ENCODE data around the gene PRPSAP2.
A peak's percentile ranks its signal among the peaks of the same experiment; 100 is the strongest.

PRPSAP2 gene

DNA sequence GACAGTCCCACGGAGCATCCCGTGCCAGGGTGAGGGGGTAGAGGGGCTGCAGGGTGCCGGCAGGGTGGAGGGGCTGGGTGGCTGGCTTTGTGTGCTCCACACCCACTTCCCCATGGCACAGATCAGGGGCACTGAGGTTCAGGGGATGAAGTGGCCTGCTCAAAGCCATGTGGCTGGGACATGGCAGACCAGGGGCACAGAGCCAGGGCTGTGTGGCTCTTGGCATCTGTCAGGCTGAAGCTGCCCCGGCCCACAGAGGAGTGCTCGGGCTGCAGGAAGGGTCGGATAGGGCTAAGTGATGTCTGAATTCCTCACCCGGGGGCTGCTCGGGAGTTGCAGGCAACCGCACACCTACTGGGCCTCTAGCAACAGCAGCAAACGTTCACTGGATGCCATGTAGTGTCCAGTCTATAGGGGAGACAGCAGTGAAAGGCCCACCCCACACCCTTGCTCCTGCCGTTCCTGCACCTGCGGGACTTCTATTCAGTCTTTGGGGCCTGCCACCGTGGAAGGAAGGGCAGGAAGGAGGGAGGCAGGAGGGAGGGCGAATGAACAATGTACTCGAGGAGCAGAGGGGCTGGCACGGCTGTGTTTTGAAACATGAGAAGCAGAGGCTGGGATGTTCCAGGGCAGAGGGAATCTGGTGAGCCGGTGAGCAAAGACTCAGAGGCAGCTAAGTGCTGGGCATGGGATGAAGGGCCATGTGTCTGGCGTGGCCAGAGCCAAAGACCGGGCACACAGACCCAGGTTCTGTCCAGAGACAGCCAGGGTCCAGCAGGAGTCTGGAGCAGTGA is 109.1 kb downstream of the PRPSAP2 start:
- Histone ChIP-seq H3K9me3 (no peaks in the 10 kb centered on the region), H3K27me3 (no peaks in the 10 kb centered on the region), H3K27ac (peak overlapping the region; percentile 18; the same call in 1 of the 2 replicates), H4K20me1 (no peaks in the 10 kb centered on the region), H3K36me3 (no peaks in the 10 kb centered on the region), H3K4me1 (peaks cover 24% of the 10 kb centered on the region), H3K9ac (no peak overlapping the region), H3K4me3 (no peak overlapping the region), H3K4me2 (0 out of 2 replicates have a peak overlapping the region, but pooled peaks have one; percentile 71)
- TF ChIP-seq Cebpa-rat (IDR thresholded peaks at IDR 0.05), result no peak

DNA sequence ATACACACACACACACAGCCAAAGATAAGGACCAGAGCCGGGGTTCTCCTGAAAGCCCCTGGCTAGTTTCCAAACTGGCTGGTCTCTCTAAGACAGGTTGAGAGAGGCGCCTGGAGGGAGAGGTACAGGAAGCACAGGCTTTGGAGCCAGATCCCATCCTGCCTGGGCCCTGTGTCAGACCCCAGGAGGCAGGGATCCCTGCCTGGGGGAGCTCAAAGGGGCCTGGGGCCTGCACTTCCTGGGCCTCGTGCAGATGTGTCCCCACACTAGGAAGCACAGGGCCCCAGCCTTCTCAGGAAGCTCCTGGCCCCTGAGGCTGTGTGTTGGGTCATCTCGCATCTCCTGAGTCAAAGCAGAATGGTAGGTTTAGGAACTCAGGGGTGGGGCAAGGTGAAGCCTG is 110.0 kb downstream of the PRPSAP2 start:
- Histone ChIP-seq H4K20me1 (no peaks in the 10 kb centered on the region), H3K9me3 (no peaks in the 10 kb centered on the region), H3K36me3 (no peaks in the 10 kb centered on the region), H3K27me3 (no peaks in the 10 kb centered on the region), H3K9ac (peak overlapping the region; percentile 58), H3K4me2 (peak overlapping the region; percentile 71), H3K4me1 (peaks cover 28% of the 10 kb centered on the region), H3K4me3 (no peak overlapping the region), H3K27ac (peak overlapping the region; percentile 74)
- TF ChIP-seq Cebpa-rat (IDR thresholded peaks at IDR 0.05), result no peak

DNA sequence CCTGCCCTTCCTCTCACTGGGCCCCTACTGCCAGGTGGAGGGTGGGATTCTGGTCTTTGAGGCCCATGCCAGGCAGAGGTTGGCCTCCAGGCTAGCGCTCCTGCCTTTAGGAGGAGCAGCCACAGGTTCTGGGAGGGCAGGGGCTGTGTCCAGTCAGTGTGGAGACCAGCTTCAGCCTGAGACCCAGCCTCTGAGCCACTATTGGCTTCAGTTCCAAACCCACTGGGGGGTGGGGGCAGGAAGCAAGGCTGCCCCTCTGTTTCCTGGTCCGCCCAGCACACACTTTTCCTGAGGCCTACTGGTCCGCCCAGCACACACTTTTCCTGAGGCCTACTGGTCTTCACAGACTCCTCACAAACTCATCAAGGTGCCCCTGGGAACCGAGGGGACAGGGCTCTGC is 110.4 kb downstream of the PRPSAP2 start:
- Histone ChIP-seq H4K20me1 (no peaks in the 10 kb centered on the region), H3K4me2 (peak overlapping the region; percentile 71), H3K27me3 (no peaks in the 10 kb centered on the region), H3K9ac (peak overlapping the region; percentile 58), H3K9me3 (no peaks in the 10 kb centered on the region), H3K27ac (peak overlapping the region; percentile 74), H3K4me1 (peaks cover 29% of the 10 kb centered on the region), H3K36me3 (no peaks in the 10 kb centered on the region), H3K4me3 (no peak overlapping the region)
- no peak for TF ChIP-seq Cebpa-rat (IDR thresholded peaks at IDR 0.05)

DNA sequence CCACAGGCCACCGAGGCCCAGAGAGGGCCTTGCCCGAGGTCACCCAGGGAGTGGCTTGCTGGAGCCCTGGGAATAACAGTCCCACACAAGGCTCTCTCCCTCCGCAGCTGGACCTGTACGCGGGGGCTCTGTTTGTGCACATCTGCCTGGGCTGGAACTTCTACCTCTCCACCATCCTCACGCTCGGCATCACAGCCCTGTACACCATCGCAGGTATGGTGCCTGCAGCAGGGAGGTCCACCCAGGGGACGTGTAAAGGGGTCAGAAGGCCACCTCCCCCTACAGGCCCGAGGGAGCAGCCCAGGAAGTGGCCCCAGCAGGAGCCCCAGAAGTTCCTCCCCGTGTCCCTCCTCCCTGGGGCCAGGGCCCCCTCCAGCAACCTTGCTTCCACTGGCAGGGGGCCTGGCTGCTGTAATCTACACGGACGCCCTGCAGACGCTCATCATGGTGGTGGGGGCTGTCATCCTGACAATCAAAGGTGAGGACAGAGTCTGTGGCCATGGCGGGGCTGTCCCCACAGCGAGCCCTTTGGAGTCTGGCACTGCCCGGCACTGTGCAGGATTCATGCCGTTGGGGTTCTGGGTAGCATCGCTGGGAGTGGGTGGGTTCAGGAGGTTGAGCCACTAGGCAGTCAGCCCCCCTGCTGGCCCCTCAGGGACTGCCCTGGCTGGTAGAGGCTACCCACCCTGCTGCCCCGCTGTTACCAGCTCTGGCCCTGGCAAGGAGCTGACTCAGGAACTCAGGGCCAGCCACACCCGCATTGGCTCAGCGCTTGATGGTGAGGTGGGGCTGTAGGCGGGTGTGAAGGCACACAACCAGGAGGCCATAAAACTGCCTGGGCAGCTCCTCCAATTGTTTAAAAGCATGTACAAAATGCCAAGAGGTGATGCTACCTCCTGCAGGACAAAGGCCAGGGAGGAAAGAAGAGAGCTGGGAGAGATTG is 111.3 kb downstream of the PRPSAP2 start:
- H4K20me1 ChIP-seq, result no peaks in the 10 kb centered on the region
- H3K9ac ChIP-seq, result no peak overlapping the region
- H3K27me3 ChIP-seq, result no peaks in the 10 kb centered on the region
- H3K9me3 ChIP-seq, result no peaks in the 10 kb centered on the region
- no peak for TF ChIP-seq Cebpa-rat (IDR thresholded peaks at IDR 0.05)
- H3K4me1 ChIP-seq, result peaks cover 29% of the 10 kb centered on the region
- peak overlapping the region; percentile 74 for H3K27ac ChIP-seq
- H3K4me3 ChIP-seq, result no peak overlapping the region
- H3K4me2 ChIP-seq, result peak overlapping the region; percentile 71
- no peaks in the 10 kb centered on the region for H3K36me3 ChIP-seq

DNA sequence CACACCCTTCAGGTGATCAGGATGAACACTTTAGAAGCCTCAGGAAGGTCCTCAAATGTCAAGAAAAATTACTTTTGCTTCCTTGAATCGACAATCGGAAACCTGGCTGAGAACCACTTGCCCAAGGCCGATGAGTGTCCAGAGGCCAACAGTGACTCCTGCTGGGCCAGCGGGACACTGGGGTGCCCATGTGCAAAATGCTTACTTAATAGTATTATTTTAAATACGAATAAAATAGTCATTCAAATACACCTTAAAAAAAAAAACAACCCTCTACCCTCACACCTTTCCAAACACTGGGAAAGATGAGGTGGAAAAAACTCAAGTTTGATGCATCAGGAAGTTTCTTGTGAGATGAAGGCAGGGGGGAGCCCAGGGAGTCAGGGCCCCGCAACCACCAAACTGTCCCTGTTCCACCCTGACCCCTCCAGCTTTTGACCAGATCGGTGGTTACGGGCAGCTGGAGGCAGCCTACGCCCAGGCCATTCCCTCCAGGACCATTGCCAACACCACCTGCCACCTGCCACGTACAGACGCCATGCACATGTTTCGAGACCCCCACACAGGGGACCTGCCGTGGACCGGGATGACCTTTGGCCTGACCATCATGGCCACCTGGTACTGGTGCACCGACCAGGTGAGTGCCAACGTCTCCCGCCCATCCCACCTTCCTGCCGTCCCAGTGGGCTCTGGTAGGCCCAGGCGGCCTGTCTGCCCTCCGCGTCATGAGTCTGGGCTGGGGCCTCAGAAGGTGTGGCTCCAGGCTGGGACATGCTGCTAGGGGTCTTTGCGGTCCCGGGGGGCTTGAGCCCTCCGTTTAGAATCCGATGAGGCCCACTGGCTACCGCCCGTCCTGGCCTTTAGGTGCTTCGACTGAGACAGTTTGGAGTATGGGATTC is 112.9 kb downstream of the PRPSAP2 start:
- no peak overlapping the region for H3K27ac ChIP-seq
- H3K27me3 ChIP-seq, result no peaks in the 10 kb centered on the region
- no peak overlapping the region for H3K9ac ChIP-seq
- no peak for TF ChIP-seq Cebpa-rat (IDR thresholded peaks at IDR 0.05)
- H3K4me1 ChIP-seq, result peaks cover 29% of the 10 kb centered on the region
- no peaks in the 10 kb centered on the region for H4K20me1 ChIP-seq
- no peaks in the 10 kb centered on the region for H3K36me3 ChIP-seq
- no peaks in the 10 kb centered on the region for H3K9me3 ChIP-seq
- no peak overlapping the region for H3K4me3 ChIP-seq
- no peak overlapping the region for H3K4me2 ChIP-seq

DNA sequence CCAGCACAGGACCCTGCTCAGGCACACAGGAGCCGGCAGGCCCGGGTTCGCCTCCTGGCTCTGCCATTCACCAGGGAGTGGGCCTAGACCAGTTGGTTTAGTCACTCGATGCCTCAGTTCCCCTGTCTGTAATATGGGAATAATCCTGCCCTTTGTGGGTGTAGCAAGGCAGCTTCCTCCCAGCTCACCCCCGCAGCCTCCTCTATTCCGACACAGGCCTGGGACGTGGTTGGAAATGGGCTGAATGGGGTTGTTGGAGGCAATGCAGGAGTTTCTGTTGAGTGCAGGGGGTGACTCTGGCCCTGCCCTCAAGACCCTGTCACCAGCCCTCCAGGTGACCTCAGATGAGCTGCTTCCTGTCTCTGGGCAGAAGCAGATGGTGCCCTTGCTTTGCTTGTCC is 113.9 kb downstream of the PRPSAP2 start:
- H3K9me3 ChIP-seq, result no peaks in the 10 kb centered on the region
- TF ChIP-seq Cebpa-rat (IDR thresholded peaks at IDR 0.05), result no peak
- no peaks in the 10 kb centered on the region for H3K27me3 ChIP-seq
- H3K4me1 ChIP-seq, result peaks cover 29% of the 10 kb centered on the region
- no peak overlapping the region for H3K27ac ChIP-seq
- H3K36me3 ChIP-seq, result no peaks in the 10 kb centered on the region
- H4K20me1 ChIP-seq, result no peaks in the 10 kb centered on the region
- no peak overlapping the region for H3K4me3 ChIP-seq
- no peak overlapping the region for H3K9ac ChIP-seq
- no peak overlapping the region for H3K4me2 ChIP-seq

DNA sequence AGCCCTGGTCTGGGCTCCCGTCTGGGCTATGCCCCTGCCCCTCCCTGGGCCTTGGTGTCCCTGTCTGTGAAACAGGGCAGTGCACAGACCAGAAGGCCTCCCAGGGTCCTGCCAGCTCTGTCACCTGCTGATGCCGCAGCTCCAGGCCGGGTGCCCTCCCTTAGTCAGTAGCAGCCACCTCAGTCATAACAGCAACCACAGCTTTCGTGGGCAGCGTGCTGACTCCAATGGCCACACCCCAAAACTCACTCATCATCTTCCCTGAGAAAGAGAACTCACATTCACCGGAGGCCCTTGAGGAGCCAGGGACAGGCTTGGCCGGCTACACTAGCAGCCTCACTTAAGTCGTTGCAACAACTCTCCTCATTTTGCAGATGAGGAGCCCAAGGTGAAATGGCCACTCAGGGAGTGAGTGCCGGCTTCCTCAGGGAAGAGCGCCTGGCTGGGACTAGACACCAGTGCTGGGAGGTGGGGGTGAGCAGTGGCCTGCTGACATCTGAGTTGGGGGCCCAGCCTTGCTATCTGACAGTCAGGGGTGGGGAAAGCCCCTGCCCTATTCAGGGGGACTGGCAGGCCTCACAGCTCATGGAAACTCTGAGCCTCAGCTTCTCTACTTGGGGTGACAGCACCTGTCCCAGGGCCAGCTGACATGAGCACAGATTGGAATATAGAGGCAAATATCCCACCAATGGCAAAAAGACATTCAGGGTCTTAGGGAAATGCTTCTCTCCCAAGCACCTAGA is 116.6 kb downstream of the PRPSAP2 start:
- Histone ChIP-seq H3K4me3 (no peak overlapping the region), H3K9me3 (no peaks in the 10 kb centered on the region), H3K4me2 (no peak overlapping the region), H3K27me3 (no peaks in the 10 kb centered on the region), H4K20me1 (no peaks in the 10 kb centered on the region), H3K9ac (no peak overlapping the region), H3K36me3 (no peaks in the 10 kb centered on the region), H3K4me1 (peaks cover 6% of the 10 kb centered on the region), H3K27ac (no peak overlapping the region)
- no peak for TF ChIP-seq Cebpa-rat (IDR thresholded peaks at IDR 0.05)

DNA sequence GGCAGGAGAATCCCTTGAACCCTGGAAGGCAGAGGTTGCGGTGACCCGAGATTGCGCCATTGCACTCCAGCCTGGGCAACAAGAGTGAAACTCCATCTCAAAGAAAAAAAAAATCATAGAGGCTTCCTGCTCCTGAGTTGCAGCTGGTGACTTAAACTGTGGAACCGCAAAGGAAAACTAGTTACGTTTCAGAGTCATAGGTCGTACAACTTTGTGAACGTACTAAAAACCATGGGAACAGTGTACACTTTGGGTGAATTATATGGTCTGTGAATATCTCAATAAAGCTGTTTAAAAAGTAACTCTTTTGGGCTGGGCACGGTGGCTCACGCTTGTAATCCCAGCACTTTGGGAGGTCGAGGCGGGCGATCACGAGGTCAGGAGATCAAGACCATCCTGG is 117.7 kb downstream of the PRPSAP2 start:
- Histone ChIP-seq H3K4me2 (no peak overlapping the region), H3K9me3 (no peaks in the 10 kb centered on the region), H3K27me3 (no peaks in the 10 kb centered on the region), H3K36me3 (no peaks in the 10 kb centered on the region), H3K9ac (no peak overlapping the region), H3K4me1 (peaks cover 5% of the 10 kb centered on the region; the same call in 1 of the 2 replicates), H3K4me3 (no peak overlapping the region), H3K27ac (no peak overlapping the region), H4K20me1 (no peaks in the 10 kb centered on the region)
- TF ChIP-seq Cebpa-rat (IDR thresholded peaks at IDR 0.05), result no peak

DNA sequence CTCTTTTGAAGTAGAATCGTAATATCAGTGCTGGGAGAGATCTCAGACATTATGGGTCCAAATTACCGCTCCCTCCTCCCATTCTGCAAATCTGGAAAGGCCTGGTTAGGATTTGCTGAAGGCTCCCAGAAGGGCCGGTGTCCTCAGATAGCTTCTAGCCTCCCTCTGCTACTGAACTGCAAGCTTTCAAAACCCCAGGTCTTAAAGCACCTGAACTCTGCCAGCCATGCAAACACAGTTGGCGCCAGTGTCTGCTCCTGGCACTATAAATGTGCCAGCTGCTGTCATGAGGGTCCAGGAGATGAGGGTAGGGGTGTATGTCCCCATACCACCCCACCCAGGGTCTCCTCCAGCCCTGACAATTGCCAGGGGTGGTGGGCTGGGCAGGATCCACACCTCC is 118.3 kb downstream of the PRPSAP2 start:
- Histone ChIP-seq H3K4me3 (no peak overlapping the region), H3K4me2 (no peak overlapping the region), H3K4me1 (peaks cover 5% of the 10 kb centered on the region; the same call in 1 of the 2 replicates), H3K36me3 (no peaks in the 10 kb centered on the region), H3K27me3 (no peaks in the 10 kb centered on the region), H4K20me1 (no peaks in the 10 kb centered on the region), H3K9me3 (no peaks in the 10 kb centered on the region), H3K9ac (no peak overlapping the region), H3K27ac (no peak overlapping the region)
- no peak for TF ChIP-seq Cebpa-rat (IDR thresholded peaks at IDR 0.05)
